GM23338 (cell line): ENCODE results near the gene TASOR2. TPM values are rescaled to one million over a fixed set of nuclear protein-coding genes. Genes with fewer than 3 reads are reported as not detected.

Experiments
- ATAC-seq: fragments of 200-7000 bp; cut with Tn5 transposase; 3 replicates; pipeline ENCODE4 v1.9.1; 2020
- DNase-seq: peaks from one replicate; pipeline ENCODE4 v3.0.0-alpha.2; 2015; ENCODE audit warnings: low spot score
- H2AFZ ChIP-seq: fragments of 200-600 bp; sonication (generic); 2 replicates; pipeline ENCODE4 v1.8.0; 2016; ENCODE audit warnings: antibody characterized with exemption, mild to moderate bottlenecking, moderate library complexity
- H3F3A ChIP-seq: fragments of 200-600 bp; sonication (generic); replicated peaks from 2 replicates; pipeline ENCODE4 v1.8.0; 2017; ENCODE audit warnings: antibody characterized with exemption, mixed run types, low read depth
- H3K27ac ChIP-seq: fragments of 200-600 bp; sonication (generic); 2 replicates; pipeline ENCODE4 v1.6.1; 2016; ENCODE audit warnings: low read depth
- H3K27me3 ChIP-seq: fragments of 200-600 bp; sonication (generic); 2 replicates; pipeline ENCODE4 v1.8.0; 2016; ENCODE audit warnings: mild to moderate bottlenecking, mixed run types, moderate library complexity; ENCODE audit not compliant: insufficient read depth
- H3K36me3 ChIP-seq: fragments of 200-600 bp; sonication (generic); 2 replicates; pipeline ENCODE4 v1.8.0; 2016; ENCODE audit warnings: mild to moderate bottlenecking; ENCODE audit not compliant: insufficient read depth
- H3K4me1 ChIP-seq: fragments of 200-600 bp; sonication (generic); 2 replicates; pipeline ENCODE4 v1.8.0; 2016; ENCODE audit warnings: mild to moderate bottlenecking, moderate library complexity; ENCODE audit not compliant: insufficient read depth
- H3K4me2 ChIP-seq: fragments of 200-600 bp; sonication (generic); 2 replicates; pipeline ENCODE4 v1.7.1; 2017; ENCODE audit warnings: mixed run types
- H3K4me3 ChIP-seq: fragments of 200-600 bp; sonication (generic); 2 replicates; pipeline ENCODE4 v1.6.1; 2016; ENCODE audit warnings: mixed run types
- H3K79me2 ChIP-seq: fragments of 200-600 bp; sonication (generic); replicated peaks from 2 replicates; pipeline ENCODE4 v1.8.0; 2017; ENCODE audit warnings: mild to moderate bottlenecking; ENCODE audit not compliant: insufficient read depth
- H3K9me2 ChIP-seq: fragments of 200-600 bp; sonication (generic); 2 replicates; pipeline ENCODE4 v1.8.0; 2017; ENCODE audit not compliant: insufficient read depth
- H4K20me1 ChIP-seq: fragments of 200-600 bp; sonication (generic); replicated peaks from 2 replicates; pipeline ENCODE4 v1.8.0; 2017; ENCODE audit warnings: mild to moderate bottlenecking; ENCODE audit not compliant: insufficient read depth
- H3K27ac Mint-ChIP-seq: 2 replicates; pipeline ENCODE4 v1.8.0; 2020; ENCODE audit warnings: inconsistent platforms, mild to moderate bottlenecking, moderate library complexity, mixed read lengths
- H3K27me3 Mint-ChIP-seq: 3 replicates; pipeline ENCODE4 v1.8.0; 2022; ENCODE audit warnings: low read depth, mild to moderate bottlenecking, moderate library complexity, mixed read lengths, inconsistent platforms; ENCODE audit not compliant: insufficient read depth, poor library complexity
- H3K36me3 Mint-ChIP-seq: 3 replicates; pipeline ENCODE4 v1.8.0; 2021; ENCODE audit warnings: low read depth, mild to moderate bottlenecking, inconsistent platforms, moderate library complexity, mixed read lengths
- H3K4me1 Mint-ChIP-seq: 3 replicates; pipeline ENCODE4 v1.8.0; 2020; ENCODE audit warnings: mild to moderate bottlenecking, inconsistent platforms, mixed read lengths
- H3K4me3 Mint-ChIP-seq: 3 replicates; pipeline ENCODE4 v1.8.0; 2021; ENCODE audit warnings: moderate library complexity, mild to moderate bottlenecking, inconsistent platforms, mixed read lengths
- H3K9me3 Mint-ChIP-seq: 3 replicates; pipeline ENCODE4 v1.8.0; 2020; ENCODE audit warnings: moderate library complexity, mild to moderate bottlenecking, inconsistent platforms, mixed read lengths
- CREB1 ChIP-seq: fragments of 250-450 bp; sonication (Bioruptor Pico); IDR thresholded peaks from 2 replicates; pipeline ENCODE4 v1.5.0; 2020; ENCODE audit warnings: low read depth, mild to moderate bottlenecking, moderate library complexity
- EZH2 ChIP-seq: fragments of 200-600 bp; sonication (generic); IDR thresholded peaks from one replicate; pipeline ENCODE4 v1.8.0; 2017; ENCODE audit warnings: antibody characterized with exemption, mild to moderate bottlenecking, low read depth; ENCODE audit not compliant: unreplicated experiment
- EZH2phosphoT487 ChIP-seq: fragments of 200-600 bp; sonication (generic); IDR thresholded peaks from one replicate; pipeline ENCODE4 v1.8.1; 2018; ENCODE audit warnings: antibody characterized with exemption; ENCODE audit not compliant: unreplicated experiment
- JUNB ChIP-seq: IDR thresholded peaks from one replicate; pipeline ENCODE4 v1.6.1; 2016; ENCODE audit warnings: antibody characterized with exemption; ENCODE audit not compliant: unreplicated experiment
- NANOG ChIP-seq: IDR thresholded peaks from 2 replicates; pipeline ENCODE4 v1.6.1; 2016; ENCODE audit warnings: antibody characterized with exemption, borderline replicate concordance
- POLR2AphosphoS5 ChIP-seq: IDR thresholded peaks from 2 replicates; pipeline ENCODE4 v1.6.1; 2016; ENCODE audit warnings: antibody characterized with exemption, low read depth
- ZNF114 ChIP-seq: fragments of 250-450 bp; sonication (Bioruptor Pico); IDR thresholded peaks from 2 replicates; pipeline ENCODE4 v1.5.0; 2020; ENCODE audit warnings: mild to moderate bottlenecking, moderate library complexity
- ZNF331 ChIP-seq: fragments of 250-450 bp; sonication (Bioruptor Pico); IDR thresholded peaks from 2 replicates; pipeline ENCODE4 v1.5.0; 2020; ENCODE audit warnings: low read depth, mild to moderate bottlenecking, moderate library complexity
- long read RNA-seq: library from polyadenylated mRNA; unstranded; transcript quantifications from one replicate; pipeline ENCODE4 v2.0.0, GENCODE V29; 2020; ENCODE audit not compliant: unreplicated experiment
- polyA plus RNA-seq: library from polyadenylated mRNA; unstranded; fragments of >200 nt; fragmentation: Nextera tagmentation; extraction: Ambion mirVana; gene quantifications from 2 replicates; pipeline ENCODE4 v1.2.1, GENCODE V29; 2016
- total RNA-seq: library from RNA; depleted of rRNA; stranded (reverse); fragments of >200 nt; shearing (Covaris generic); gene quantifications from 2 replicates; pipeline ENCODE4 v1.2.3, GENCODE V29; 2014; rRNA removed
- TF ChIP-seq, protein P1 (sequence below): IDR thresholded peaks from one replicate; pipeline ENCODE4 v1.6.1; 2018; ENCODE audit warnings: antibody characterized with exemption; ENCODE audit not compliant: unreplicated experiment
- TF ChIP-seq, protein P2 (sequence below): fragments of 250-450 bp; sonication (Bioruptor Pico); IDR thresholded peaks from 2 replicates; pipeline ENCODE4 v1.5.0; 2020; ENCODE audit warnings: mild to moderate bottlenecking, moderate library complexity

The TASOR2 gene, protein sequence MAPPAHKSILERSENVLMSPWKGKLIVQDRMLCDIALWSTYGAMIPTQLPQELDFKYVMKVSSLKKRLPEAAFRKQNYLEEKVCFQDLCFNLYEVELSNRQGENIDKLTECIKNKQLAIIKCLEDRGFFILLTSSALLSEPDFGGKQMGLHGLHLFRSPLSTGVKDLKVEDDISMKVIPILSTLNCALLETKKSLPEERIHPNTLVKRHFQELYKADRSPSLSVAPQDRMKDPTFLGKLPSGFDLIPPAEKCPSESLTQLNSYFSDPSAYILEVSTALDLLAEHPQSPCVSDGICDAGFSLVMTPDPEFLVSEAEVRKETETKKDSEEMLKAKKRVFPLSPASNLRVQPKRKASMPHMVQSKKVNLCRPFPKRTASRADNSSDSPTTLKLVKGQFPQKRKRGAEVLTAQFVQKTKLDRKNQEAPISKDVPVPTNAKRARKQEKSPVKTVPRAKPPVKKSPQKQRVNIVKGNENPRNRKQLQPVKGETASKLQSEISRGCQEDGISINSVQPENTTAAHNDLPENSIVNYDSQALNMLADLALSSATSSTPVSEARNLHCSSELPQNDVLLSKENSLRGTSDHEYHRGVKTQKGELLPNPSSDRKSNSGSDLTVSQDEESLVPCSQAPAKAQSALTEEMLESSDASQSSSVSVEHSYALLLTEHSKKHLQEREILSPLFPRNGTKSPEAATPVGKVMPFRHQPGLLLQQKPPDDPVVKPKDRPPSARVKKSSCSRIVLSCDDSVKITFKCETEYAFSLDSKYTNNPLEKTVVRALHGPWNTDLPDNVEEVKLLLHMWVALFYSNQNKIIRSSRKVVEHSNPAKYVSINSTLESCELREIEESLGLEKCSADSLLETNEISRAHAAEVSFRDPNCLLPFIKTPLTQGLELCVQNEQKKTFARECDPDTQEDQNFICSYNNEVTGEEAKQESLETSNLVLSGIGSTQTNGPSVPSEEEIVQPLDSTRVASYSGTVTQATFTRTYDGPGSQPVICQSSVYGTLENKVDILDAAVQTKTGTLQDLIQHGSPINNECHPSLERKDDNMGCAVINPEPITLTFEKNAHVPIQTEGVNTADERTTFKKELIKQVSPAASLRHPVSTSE (N-terminal part only)
- total RNA-seq (62.9 and 110 TPM in 2 replicates), polyA plus RNA-seq (40.9 and 45.2 TPM in 2 replicates)
- long read RNA-seq, partial matches to known transcripts = 3 of 5 reads
- long read RNA-seq, other reads (novel, unspliced or antisense) = 2 of 5 reads

GRCh38 chr10:5684318-5684970 lies at the start of gene TASOR2:
TASOR2 (plus strand) TSS chr10:5684838; CDS start chr10:5720643, 35,805 bp downstream.
- H3K36me3 ChIP-seq = no peaks in the 10 kb centered on the region
- peaks cover 5% of the 10 kb centered on the region; the same call in 1 of the 3 replicates for H3K36me3 Mint-ChIP-seq
- peak within 1 kb of the TSS; percentile 99 for H3K4me3 Mint-ChIP-seq
- TF ChIP-seq CREB1 (CRISPR knock-in tag) (peak; percentile 57), JUNB (no peak), EZH2 (no peak), ZNF114 (CRISPR knock-in tag) (peak; percentile 82; the same call in 1 of the 2 replicates), EZH2phosphoT487 (no peak), ZNF331 (CRISPR knock-in tag) (0 out of 2 replicates have a peak, but pooled peaks have one; percentile 4), NANOG (no peak), POLR2AphosphoS5 (peak; percentile 74)
- TF ChIP-seq, protein P1, sequence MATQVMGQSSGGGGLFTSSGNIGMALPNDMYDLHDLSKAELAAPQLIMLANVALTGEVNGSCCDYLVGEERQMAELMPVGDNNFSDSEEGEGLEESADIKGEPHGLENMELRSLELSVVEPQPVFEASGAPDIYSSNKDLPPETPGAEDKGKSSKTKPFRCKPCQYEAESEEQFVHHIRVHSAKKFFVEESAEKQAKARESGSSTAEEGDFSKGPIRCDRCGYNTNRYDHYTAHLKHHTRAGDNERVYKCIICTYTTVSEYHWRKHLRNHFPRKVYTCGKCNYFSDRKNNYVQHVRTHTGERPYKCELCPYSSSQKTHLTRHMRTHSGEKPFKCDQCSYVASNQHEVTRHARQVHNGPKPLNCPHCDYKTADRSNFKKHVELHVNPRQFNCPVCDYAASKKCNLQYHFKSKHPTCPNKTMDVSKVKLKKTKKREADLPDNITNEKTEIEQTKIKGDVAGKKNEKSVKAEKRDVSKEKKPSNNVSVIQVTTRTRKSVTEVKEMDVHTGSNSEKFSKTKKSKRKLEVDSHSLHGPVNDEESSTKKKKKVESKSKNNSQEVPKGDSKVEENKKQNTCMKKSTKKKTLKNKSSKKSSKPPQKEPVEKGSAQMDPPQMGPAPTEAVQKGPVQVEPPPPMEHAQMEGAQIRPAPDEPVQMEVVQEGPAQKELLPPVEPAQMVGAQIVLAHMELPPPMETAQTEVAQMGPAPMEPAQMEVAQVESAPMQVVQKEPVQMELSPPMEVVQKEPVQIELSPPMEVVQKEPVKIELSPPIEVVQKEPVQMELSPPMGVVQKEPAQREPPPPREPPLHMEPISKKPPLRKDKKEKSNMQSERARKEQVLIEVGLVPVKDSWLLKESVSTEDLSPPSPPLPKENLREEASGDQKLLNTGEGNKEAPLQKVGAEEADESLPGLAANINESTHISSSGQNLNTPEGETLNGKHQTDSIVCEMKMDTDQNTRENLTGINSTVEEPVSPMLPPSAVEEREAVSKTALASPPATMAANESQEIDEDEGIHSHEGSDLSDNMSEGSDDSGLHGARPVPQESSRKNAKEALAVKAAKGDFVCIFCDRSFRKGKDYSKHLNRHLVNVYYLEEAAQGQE = no peak
- TF ChIP-seq, protein P2, sequence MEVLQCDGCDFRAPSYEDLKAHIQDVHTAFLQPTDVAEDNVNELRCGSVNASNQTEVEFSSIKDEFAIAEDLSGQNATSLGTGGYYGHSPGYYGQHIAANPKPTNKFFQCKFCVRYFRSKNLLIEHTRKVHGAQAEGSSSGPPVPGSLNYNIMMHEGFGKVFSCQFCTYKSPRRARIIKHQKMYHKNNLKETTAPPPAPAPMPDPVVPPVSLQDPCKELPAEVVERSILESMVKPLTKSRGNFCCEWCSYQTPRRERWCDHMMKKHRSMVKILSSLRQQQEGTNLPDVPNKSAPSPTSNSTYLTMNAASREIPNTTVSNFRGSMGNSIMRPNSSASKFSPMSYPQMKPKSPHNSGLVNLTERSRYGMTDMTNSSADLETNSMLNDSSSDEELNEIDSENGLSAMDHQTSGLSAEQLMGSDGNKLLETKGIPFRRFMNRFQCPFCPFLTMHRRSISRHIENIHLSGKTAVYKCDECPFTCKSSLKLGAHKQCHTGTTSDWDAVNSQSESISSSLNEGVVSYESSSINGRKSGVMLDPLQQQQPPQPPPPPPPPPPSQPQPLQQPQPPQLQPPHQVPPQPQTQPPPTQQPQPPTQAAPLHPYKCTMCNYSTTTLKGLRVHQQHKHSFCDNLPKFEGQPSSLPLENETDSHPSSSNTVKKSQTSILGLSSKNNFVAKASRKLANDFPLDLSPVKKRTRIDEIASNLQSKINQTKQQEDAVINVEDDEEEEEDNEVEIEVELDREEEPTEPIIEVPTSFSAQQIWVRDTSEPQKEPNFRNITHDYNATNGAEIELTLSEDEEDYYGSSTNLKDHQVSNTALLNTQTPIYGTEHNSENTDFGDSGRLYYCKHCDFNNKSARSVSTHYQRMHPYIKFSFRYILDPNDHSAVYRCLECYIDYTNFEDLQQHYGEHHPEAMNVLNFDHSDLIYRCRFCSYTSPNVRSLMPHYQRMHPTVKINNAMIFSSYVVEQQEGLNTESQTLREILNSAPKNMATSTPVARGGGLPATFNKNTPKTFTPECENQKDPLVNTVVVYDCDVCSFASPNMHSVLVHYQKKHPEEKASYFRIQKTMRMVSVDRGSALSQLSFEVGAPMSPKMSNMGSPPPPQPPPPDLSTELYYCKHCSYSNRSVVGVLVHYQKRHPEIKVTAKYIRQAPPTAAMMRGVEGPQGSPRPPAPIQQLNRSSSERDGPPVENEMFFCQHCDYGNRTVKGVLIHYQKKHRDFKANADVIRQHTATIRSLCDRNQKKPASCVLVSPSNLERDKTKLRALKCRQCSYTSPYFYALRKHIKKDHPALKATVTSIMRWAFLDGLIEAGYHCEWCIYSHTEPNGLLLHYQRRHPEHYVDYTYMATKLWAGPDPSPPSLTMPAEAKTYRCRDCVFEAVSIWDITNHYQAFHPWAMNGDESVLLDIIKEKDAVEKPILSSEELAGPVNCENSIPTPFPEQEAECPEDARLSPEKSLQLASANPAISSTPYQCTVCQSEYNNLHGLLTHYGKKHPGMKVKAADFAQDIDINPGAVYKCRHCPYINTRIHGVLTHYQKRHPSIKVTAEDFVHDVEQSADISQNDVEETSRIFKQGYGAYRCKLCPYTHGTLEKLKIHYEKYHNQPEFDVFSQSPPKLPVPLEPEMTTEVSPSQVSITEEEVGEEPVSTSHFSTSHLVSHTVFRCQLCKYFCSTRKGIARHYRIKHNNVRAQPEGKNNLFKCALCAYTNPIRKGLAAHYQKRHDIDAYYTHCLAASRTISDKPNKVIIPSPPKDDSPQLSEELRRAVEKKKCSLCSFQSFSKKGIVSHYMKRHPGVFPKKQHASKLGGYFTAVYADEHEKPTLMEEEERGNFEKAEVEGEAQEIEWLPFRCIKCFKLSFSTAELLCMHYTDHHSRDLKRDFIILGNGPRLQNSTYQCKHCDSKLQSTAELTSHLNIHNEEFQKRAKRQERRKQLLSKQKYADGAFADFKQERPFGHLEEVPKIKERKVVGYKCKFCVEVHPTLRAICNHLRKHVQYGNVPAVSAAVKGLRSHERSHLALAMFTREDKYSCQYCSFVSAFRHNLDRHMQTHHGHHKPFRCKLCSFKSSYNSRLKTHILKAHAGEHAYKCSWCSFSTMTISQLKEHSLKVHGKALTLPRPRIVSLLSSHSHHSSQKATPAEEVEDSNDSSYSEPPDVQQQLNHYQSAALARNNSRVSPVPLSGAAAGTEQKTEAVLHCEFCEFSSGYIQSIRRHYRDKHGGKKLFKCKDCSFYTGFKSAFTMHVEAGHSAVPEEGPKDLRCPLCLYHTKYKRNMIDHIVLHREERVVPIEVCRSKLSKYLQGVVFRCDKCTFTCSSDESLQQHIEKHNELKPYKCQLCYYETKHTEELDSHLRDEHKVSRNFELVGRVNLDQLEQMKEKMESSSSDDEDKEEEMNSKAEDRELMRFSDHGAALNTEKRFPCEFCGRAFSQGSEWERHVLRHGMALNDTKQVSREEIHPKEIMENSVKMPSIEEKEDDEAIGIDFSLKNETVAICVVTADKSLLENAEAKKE (CRISPR knock-in tag) = no peak

More at GRCh38 chr10:5684318-5684970, at the start of gene TASOR2:
- H3K4me2 ChIP-seq = peak within 1 kb of the TSS; percentile 89
- 0 out of 2 replicates have a peak, but pooled peaks cover 6% of the 10 kb centered on the region for H3F3A ChIP-seq
- Mint-ChIP-seq H3K27me3 (peaks cover 12% of the 10 kb centered on the region), H3K4me1 (peaks cover 15% of the 10 kb centered on the region), H3K9me3 (peaks cover 5% of the 10 kb centered on the region; the same call in 2 of the 3 replicates), H3K27ac (peak within 1 kb of the TSS; percentile 96)
- H3K9me2 ChIP-seq = peaks cover 6% of the 10 kb centered on the region
- peaks cover 30% of the 10 kb centered on the region for H4K20me1 ChIP-seq
- peaks cover 20% of the 10 kb centered on the region for H3K27me3 ChIP-seq
- H3K27ac ChIP-seq = no peak within 1 kb of the TSS
- peak within 1 kb of the TSS; percentile 57 for H3K4me3 ChIP-seq
- peaks cover 9% of the 10 kb centered on the region; the same call in 1 of the 2 replicates for H3K4me1 ChIP-seq
- H2AFZ ChIP-seq = peak within 1 kb of the TSS; percentile 94
- DNase-seq = peak; percentile 99
- ATAC-seq = peak; percentile 95
- H3K79me2 ChIP-seq = peaks cover 41% of the 10 kb centered on the region
